HepG2 (cell line): ENCODE results near the gene MTHFD1L. TPM values are rescaled to one million over a fixed set of nuclear protein-coding genes. Genes with fewer than 3 reads are reported as not detected.

Source experiments
- ATAC-seq: fragments of 200-7000 bp; cut with Tn5 transposase; 3 replicates; pipeline ENCODE4 v1.9.1; 2020; ENCODE audit warnings: mild to moderate bottlenecking, moderate library complexity
- BruUV-seq: library from RNA; stranded (reverse); fragments of 400-500 nt; replicated peaks from 2 replicates; lab custom pipeline; 2021; lab: Mats Ljungman, UMichigan
- CTCF ChIA-PET: fragments of 300-600 bp; formaldehyde crosslinking; extraction: SDS; loops from one replicate; lab custom pipeline; 2021; ENCODE audit warnings: low total read pairs, inconsistent platforms, low intra/inter-chr PET ratio; lab: Yijun Ruan, JAX
- POLR2A ChIA-PET: fragments of 350-600 bp; sonication (Branson Sonifier 250); formaldehyde crosslinking; loops from one replicate; lab custom pipeline; 2020; ENCODE audit warnings: antibody characterized with exemption, inconsistent platforms; lab: Yijun Ruan, JAX
- DNase-seq: peaks from one replicate; pipeline ENCODE4 v3.0.0-alpha.2; 2015; ENCODE audit warnings: low spot score
- FAIRE-seq: peaks from 3 replicates; lab custom pipeline; 2011; peaks lifted over from hg19 to GRCh38; lab: Jason Lieb, UNC
- H2AFZ ChIP-seq: one replicate; pipeline ENCODE4 v1.6.1; 2011; ENCODE audit warnings: low read length, inconsistent platforms
- H3K27ac ChIP-seq: fragments of 300-600 bp; 3 replicates; pipeline ENCODE4 v1.8.0; 2011; ENCODE audit warnings: mixed run types, mild to moderate bottlenecking, mixed read lengths, low read length, inconsistent platforms; ENCODE audit not compliant: insufficient read depth; ENCODE audit errors: extremely low read length
- H3K27me3 ChIP-seq, 2 experiments: fragments of 200-600 bp in 1 of 2; 2 replicates in 1 of 2; 3 replicates in 1 of 2; pipeline versions ENCODE4 v1.6.0 to v1.8.0; 2011; ENCODE audit warnings: low read length in 2 of 2, mild to moderate bottlenecking in 2 of 2, moderate library complexity in 2 of 2, inconsistent platforms in 1 of 2; ENCODE audit not compliant: insufficient read depth in 2 of 2, control insufficient read depth in 1 of 2
- H3K36me3 ChIP-seq, 2 experiments: fragments of 200-600 bp in 1 of 2; replicated peaks in 1 of 2; 2 replicates in 1 of 2; 3 replicates in 1 of 2; pipeline versions ENCODE4 v1.5.1 to v1.8.0; 2011; ENCODE audit warnings: low read length in 2 of 2, inconsistent platforms in 1 of 2; ENCODE audit not compliant: insufficient read depth in 2 of 2, control insufficient read depth in 1 of 2
- H3K4me1 ChIP-seq: 2 replicates; pipeline ENCODE4 v1.5.1; 2012; ENCODE audit warnings: low read length, inconsistent platforms; ENCODE audit not compliant: insufficient read depth
- H3K4me2 ChIP-seq: 2 replicates; pipeline ENCODE4 v1.6.0; 2011; ENCODE audit warnings: low read depth, low read length, inconsistent platforms
- H3K4me3 ChIP-seq, 3 experiments: fragments of 200-600 bp in 1 of 3; sonication (generic), shearing (Covaris generic) in 1 of 3; replicated peaks in 1 of 3; 2 replicates each; pipeline ENCODE4 v1.5.1; 2011 to 2016; ENCODE audit warnings: low read length in 3 of 3, inconsistent platforms in 2 of 3, low read depth in 2 of 3, mild to moderate bottlenecking in 2 of 3, control low read depth in 1 of 3, mixed read lengths in 1 of 3; ENCODE audit not compliant: insufficient read depth in 1 of 3
- H3K79me2 ChIP-seq: one replicate; pipeline ENCODE4 v1.6.1; 2011; ENCODE audit warnings: low read length, inconsistent platforms; ENCODE audit not compliant: insufficient read depth
- H3K9ac ChIP-seq: 2 replicates; pipeline ENCODE4 v1.6.0; 2011; ENCODE audit warnings: mild to moderate bottlenecking, low read depth, low read length, inconsistent platforms; ENCODE audit not compliant: insufficient read depth
- H3K9me3 ChIP-seq: 2 replicates; pipeline ENCODE4 v1.5.1; 2012; ENCODE audit warnings: mild to moderate bottlenecking, low read length
- H4K20me1 ChIP-seq: 2 replicates; pipeline ENCODE4 v1.6.0; 2011; ENCODE audit warnings: inconsistent platforms, mild to moderate bottlenecking, low read length, moderate library complexity; ENCODE audit not compliant: insufficient read depth
- CHCHD3 ChIP-seq: sonication (generic); formaldehyde crosslinking; IDR thresholded peaks from 2 replicates; pipeline ENCODE4 v1.8.0; 2022; ENCODE audit warnings: mild to moderate bottlenecking, missing genetic modification reagents, moderate library complexity
- FOXM1 ChIP-seq: sonication (generic); formaldehyde crosslinking; IDR thresholded peaks from 2 replicates; pipeline ENCODE4 v1.5.0; 2020; ENCODE audit warnings: missing genetic modification reagents
- FOXO4 ChIP-seq: sonication (generic); formaldehyde crosslinking; conservative IDR thresholded peaks from 2 replicates; pipeline ENCODE4 v1.8.1; 2023; ENCODE audit warnings: missing genetic modification reagents
- KLF9 ChIP-seq: IDR thresholded peaks from 2 replicates; pipeline ENCODE4 v1.6.1; 2016; ENCODE audit warnings: low read depth
- STAT6 ChIP-seq: sonication (generic); formaldehyde crosslinking; IDR thresholded peaks from 2 replicates; pipeline ENCODE4 v1.4.0; 2020; ENCODE audit warnings: missing genetic modification reagents, mild to moderate bottlenecking, borderline replicate concordance
- ZNF326 ChIP-seq: sonication (generic); formaldehyde crosslinking; IDR thresholded peaks from 2 replicates; pipeline ENCODE4 v1.4.0; 2020; ENCODE audit warnings: missing genetic modification reagents, borderline replicate concordance
- ZNF563 ChIP-seq: sonication (generic); formaldehyde crosslinking; IDR thresholded peaks from 2 replicates; pipeline ENCODE4 v1.8.0; 2022; ENCODE audit warnings: mild to moderate bottlenecking, moderate library complexity, missing genetic modification reagents
- WGBS: methylation state at CpG from one replicate; pipeline ENCODE4 v1.1.6; 2017; ENCODE audit warnings: low lambda C conversion rate; 5-methylcytosine and 5-hydroxymethylcytosine counted together
- in situ Hi-C: cut with HindIII; loops from 2 replicates; pipeline ENCODE4 v1.10.0; 2017; ENCODE audit warnings: low pct_unique_long_range_greater_than_20kb; ENCODE audit not compliant: extremely low pct_ligation_motif_present
- intact Hi-C: fragments of 100-400 bp; cut with micrococcal nuclease; formaldehyde crosslinking; loops from one replicate; pipeline ENCODE4 v1.10.0; 2022; ENCODE audit not compliant: unreplicated experiment
- polyA plus RNA-seq, 8 experiments: library from polyadenylated mRNA; depleted of rRNA in 3 of 8; stranded (reverse) in 7 of 8; unstranded in 1 of 8; fragments of >200 nt; fragmentation: Illumina TruSeq in 4 of 8; extraction: Trizol in 4 of 8; gene quantifications; 2 replicates each; pipeline versions ENCODE4 v1.2.1 to v1.2.3, GENCODE V29; 2011 to 2016; ENCODE audit warnings: low read depth in 4 of 8, missing spikeins in 1 of 8, mixed read lengths in 1 of 8; ENCODE audit not compliant: insufficient read depth in 1 of 8
- total RNA-seq, 5 experiments: library from RNA; depleted of rRNA; stranded (reverse); fragments of >200 nt; fragmentation: Illumina TruSeq; extraction: Trizol; gene quantifications; 2 replicates each; pipeline ENCODE4 v1.2.3, GENCODE V29; 2016; ENCODE audit warnings: low read depth in 1 of 5

MTHFD1L gene
- total and polyA plus RNA-seq, 2 of the 13 experiments (the other 11 are each of a cell fraction or from before 2014, with no cell fraction given) = 24.0 to 39.6 TPM

- H3K9me3 ChIP-seq = no peaks in the 10 kb centered on the region
- no TSS peak for BruUV-seq
- FAIRE-seq (no peak), ATAC-seq (no peak), DNase-seq (no peak)
- no peaks in the 10 kb centered on the region for H3K27me3 ChIP-seq
- no peak overlapping the region for H3K9ac ChIP-seq
- H3K79me2 ChIP-seq = no peaks in the 10 kb centered on the region
- POLR2A ChIA-PET = no interaction called here
- H3K4me1 ChIP-seq = peaks cover 30% of the 10 kb centered on the region
- peaks cover 1 to 19% of the 10 kb centered on the region in 2 experiments for H3K36me3 ChIP-seq
- no peak overlapping the region for H2AFZ ChIP-seq
- no peak overlapping the region for H3K4me2 ChIP-seq
- TF ChIP-seq ZNF563 (CRISPR knock-in tag) = no peak
- TF ChIP-seq CHCHD3 = no peak
- TF ChIP-seq ZNF326 (CRISPR knock-in tag) = no peak
- TF ChIP-seq STAT6 = no peak
- no peak for TF ChIP-seq KLF9 (CRISPR knock-in tag)
- TF ChIP-seq FOXM1 = no peak
- TF ChIP-seq FOXO4 (CRISPR knock-in tag) = no peak
- intact Hi-C loops = no loop called here
- CTCF ChIA-PET = no interaction called here
- in situ Hi-C loops = no loop called here
- 99% methylated on average over 4 of the region's 4 CpGs for WGBS
- H3K4me3 ChIP-seq = no peak overlapping the region
- H3K27ac ChIP-seq = no peak overlapping the region
- no peaks in the 10 kb centered on the region; the same call in 1 of the 2 replicates for H4K20me1 ChIP-seq
Observed at GRCh38 chr6:151008425-151008824, 142.9 kb downstream of the MTHFD1L start.
